Measurements from ENCODE around the gene CENATAC.

Gene CENATAC

DNA sequence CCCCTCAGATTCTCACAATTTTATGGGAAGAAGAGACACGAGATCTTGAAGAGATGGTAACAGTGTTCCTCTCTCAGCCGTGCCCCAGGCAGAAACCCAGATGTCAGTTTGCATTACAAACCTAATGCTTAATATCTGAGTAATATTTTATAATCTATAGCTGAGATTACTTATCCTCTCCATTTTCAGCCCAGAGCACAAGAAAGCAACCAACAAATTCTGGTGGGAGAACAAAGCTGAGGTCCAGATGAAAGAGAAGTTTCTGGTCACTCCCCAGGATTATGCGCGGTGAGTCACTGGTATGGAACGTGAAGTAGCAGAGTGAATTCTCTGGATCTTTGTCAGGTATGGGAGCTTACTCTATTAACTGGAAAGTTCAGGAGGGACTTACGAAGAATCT is 884 bp downstream of the CENATAC start:
- TF ChIP-seq, protein P1, sequence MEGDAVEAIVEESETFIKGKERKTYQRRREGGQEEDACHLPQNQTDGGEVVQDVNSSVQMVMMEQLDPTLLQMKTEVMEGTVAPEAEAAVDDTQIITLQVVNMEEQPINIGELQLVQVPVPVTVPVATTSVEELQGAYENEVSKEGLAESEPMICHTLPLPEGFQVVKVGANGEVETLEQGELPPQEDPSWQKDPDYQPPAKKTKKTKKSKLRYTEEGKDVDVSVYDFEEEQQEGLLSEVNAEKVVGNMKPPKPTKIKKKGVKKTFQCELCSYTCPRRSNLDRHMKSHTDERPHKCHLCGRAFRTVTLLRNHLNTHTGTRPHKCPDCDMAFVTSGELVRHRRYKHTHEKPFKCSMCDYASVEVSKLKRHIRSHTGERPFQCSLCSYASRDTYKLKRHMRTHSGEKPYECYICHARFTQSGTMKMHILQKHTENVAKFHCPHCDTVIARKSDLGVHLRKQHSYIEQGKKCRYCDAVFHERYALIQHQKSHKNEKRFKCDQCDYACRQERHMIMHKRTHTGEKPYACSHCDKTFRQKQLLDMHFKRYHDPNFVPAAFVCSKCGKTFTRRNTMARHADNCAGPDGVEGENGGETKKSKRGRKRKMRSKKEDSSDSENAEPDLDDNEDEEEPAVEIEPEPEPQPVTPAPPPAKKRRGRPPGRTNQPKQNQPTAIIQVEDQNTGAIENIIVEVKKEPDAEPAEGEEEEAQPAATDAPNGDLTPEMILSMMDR (IDR thresholded peaks at IDR 0.05; ENCODE audit: borderline replicate concordance, insufficient read depth, low read depth, low read length), result no peak
- H3K4me3 ChIP-seq (ENCODE audit: low read depth, low read length), result peak overlapping the region; percentile 85

GRCh38 chr11:119000906-119001305 is 3.0 kb downstream of the CENATAC start:
- TF ChIP-seq, protein P1 (IDR thresholded peaks at IDR 0.05; ENCODE audit: borderline replicate concordance, insufficient read depth, low read depth, low read length), result no peak

DNA sequence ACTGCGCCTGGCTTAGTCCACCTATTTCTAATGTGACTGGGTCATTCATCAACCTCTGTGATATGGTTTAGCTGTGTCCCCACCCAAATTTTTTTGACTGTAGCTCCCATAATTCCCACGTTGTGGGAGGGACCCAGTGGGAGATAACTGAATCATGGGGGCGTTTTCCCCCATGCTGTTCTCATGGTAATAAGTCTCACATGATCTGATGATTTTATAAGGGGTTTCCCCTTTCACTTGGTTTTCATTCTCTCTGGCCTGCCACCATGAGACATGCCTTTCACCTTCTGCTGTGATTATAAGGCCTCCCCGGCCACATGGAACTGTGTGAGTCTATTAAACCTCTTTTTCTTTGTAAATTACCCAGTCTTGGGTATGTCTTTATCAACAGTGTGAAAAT is 8.7 kb downstream of the CENATAC start:
- no peak overlapping the region for H3K4me3 ChIP-seq (ENCODE audit: low read depth, low read length)

More at GRCh38 chr11:119000906-119001305, 3.0 kb downstream of the CENATAC start:
- H3K4me3 ChIP-seq (ENCODE audit: low read depth, low read length), result no peak overlapping the region

DNA sequence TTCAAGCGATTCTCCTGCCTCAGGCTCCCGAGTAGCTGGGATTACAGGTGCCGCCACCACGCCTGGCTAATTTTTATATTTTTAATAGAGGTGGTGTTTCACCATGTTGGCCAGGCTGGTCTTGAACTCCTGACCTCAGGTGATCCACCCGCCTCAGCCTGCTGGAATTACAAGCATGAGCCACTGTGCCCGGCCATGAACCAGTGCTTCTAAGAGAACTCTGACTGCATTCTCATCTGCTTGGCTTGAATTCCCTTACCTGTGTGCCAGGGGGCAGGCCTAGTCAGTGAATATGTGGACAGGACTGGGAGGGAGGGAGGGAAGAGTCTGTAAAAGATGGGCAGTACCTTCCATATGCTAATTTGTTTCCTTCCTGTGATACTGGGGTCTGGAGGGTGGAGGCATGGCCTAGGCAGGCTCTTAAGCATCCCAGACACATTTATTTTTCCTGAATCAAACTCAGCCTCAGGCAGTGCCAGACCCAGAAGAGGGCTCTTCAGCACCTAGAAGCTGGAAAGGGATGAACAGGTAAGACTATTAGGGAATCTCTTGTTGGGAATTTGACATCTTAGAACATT is 13.6 kb downstream of the CENATAC start:
- TF ChIP-seq, protein P1 (IDR thresholded peaks at IDR 0.05; ENCODE audit: borderline replicate concordance, insufficient read depth, low read depth, low read length), result no peak
- no peak overlapping the region for H3K4me3 ChIP-seq (ENCODE audit: low read depth, low read length)

More for the DNA sequence above, 8.7 kb downstream of the CENATAC start:
- TF ChIP-seq, protein P1 (IDR thresholded peaks at IDR 0.05; ENCODE audit: borderline replicate concordance, insufficient read depth, low read depth, low read length), result no peak

DNA sequence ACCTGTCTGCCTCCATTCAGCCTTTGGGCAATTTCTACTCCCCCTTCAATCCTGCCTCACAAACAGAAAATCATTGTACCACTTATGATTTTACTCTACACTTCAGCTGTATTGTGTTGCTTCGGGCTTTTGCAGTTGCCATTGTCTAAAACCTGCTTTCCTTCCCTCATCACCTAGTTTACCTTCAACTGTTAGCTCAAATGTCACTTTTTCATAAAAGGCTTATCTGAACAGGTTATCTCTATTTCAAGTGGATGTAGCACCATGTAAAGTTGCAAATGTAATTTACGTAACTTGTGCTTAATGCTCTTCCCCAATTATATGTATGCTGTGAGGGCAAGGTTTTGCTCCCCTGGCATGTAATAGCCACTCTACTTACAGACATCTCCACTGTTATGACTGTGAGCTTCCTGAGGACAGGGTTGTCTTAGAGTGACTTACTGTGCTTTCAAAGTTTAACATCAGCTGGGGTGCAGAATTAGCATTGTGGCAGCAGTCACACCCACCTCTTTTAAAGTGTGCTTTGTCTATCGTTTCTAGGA is 14.8 kb downstream of the CENATAC start:
- TF ChIP-seq, protein P1 (IDR thresholded peaks at IDR 0.05; ENCODE audit: borderline replicate concordance, insufficient read depth, low read depth, low read length), result no peak
- H3K4me3 ChIP-seq (ENCODE audit: low read depth, low read length), result no peak overlapping the region

DNA sequence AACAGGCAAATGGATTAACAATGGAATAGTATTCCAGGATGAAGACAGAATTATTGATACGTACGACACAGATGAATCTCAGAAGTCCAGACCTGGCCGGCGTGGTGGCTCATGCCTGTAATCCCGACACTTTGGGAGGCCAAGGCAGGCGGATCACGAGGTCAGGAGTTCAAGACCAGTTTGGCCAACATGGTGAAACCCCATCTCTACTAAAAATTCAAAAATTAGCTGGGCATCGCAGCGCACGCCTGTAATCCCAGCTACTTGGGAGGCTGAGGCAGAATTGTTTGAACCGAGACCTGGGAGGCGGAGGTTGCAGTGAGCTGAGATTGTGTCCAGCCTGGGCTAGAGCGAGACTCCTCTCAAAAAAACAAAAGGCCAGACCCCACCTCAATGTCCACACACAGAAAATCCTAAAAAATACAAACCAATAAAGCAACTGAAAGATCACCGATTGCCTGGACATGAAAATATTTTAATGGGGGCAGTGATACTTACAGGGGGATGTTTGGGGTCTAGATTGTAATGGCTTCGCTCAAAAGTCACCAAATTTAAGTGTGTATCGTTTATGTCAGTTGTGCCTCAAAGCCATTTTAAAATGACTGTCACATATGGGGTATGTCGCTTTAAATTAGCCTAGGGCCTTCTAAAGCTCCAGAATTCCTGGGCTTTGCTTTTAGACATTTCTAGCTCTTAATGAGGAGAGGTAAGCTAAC is 16.4 kb downstream of the CENATAC start:
- no peak overlapping the region for H3K4me3 ChIP-seq (ENCODE audit: low read depth, low read length)
- TF ChIP-seq, protein P1 (IDR thresholded peaks at IDR 0.05; ENCODE audit: borderline replicate concordance, insufficient read depth, low read depth, low read length), result no peak
